ENCODE measurements around the gene PRKCE. TPM values are rescaled to one million over a fixed set of nuclear protein-coding genes. Genes with fewer than 3 reads are reported as not detected.

Gene PRKCE
- total and polyA plus RNA-seq, 2 donors (not counting 3 experiments of a cell fraction or from before 2014, with no cell fraction given) = 27.9 to 33.9 TPM

DNA sequence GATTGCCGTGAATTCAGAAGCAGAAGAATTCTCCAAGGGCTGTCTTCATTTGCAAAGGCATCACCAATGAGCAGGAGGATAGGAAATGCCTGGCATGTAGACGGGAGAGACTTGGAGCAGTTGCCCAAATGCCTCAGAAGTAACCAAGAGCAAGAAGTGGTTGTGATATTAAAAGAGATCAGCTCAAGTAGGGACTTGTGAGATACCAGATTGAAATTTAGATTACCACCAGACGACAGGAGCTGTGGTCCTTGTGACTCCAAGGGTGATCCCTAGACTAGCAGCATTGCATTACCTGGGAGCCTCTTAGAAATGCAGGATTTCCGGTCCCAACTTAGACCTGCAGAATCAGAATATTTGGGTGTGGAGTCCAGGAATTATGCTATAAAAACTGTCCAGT, 417.2 kb downstream of the PRKCE start:
- H3K4me2 ChIP-seq (ENCODE audit: insufficient read depth, low read length) = peak overlapping the region; percentile 64
- peaks cover 52% of the 10 kb centered on the region for H3K4me1 ChIP-seq (ENCODE audit: control insufficient read depth, extremely low read depth, insufficient read depth, low read length)
- no peak overlapping the region for H3K4me3 ChIP-seq (replicated peaks in 1 of 3; ENCODE audit: insufficient read depth in 1 of 3, low read depth in 1 of 3, low read length in 3 of 3)
- TF ChIP-seq FOS (IDR thresholded peaks at IDR 0.05; ENCODE audit: borderline replicate concordance, insufficient read depth, low read length) = no peak
- no peak for TF ChIP-seq MYC (IDR thresholded peaks at IDR 0.05; ENCODE audit: low read depth, low read length)
- TF ChIP-seq EZH2 (IDR thresholded peaks at IDR 0.05; ENCODE audit: borderline replicate concordance, low read depth, low read length, severe bottlenecking) = no peak
- no peak for TF ChIP-seq POLR2A (IDR thresholded peaks at IDR 0.05; ENCODE audit: low read depth, low read length)
- no peak for TF ChIP-seq CTCF (IDR thresholded peaks at IDR 0.05; ENCODE audit: extremely low read depth in 1 of 2, insufficient read depth in 1 of 2, low read depth in 1 of 2, low read length in 2 of 2)
- no peak for TF ChIP-seq GATA2 (IDR thresholded peaks at IDR 0.05; ENCODE audit: insufficient read depth, insufficient read length, low read depth, low read length)
- TF ChIP-seq JUN (IDR thresholded peaks at IDR 0.05; ENCODE audit: borderline replicate concordance, insufficient read depth, insufficient read length, low read depth) = no peak
- TF ChIP-seq POLR2AphosphoS5 (IDR thresholded peaks at IDR 0.05; ENCODE audit: insufficient read depth, low read depth, low read length) = no peak
- no peak for TF ChIP-seq MAX (IDR thresholded peaks at IDR 0.05; ENCODE audit: insufficient read depth, insufficient read length)
- no peaks in the 10 kb centered on the region for H3K27me3 ChIP-seq (ENCODE audit: control insufficient read depth in 2 of 2, insufficient read depth in 2 of 2, low read length in 2 of 2)
- H3K36me3 ChIP-seq (ENCODE audit: control insufficient read depth in 2 of 2, extremely low read depth in 1 of 2, insufficient read depth in 2 of 2, low read length in 2 of 2) = no peaks in the 10 kb centered on the region
- peak overlapping the region; percentile 72 for H3K9ac ChIP-seq (replicated peaks; ENCODE audit: extremely low read depth, insufficient read depth, low read length)
- H3K79me2 ChIP-seq (ENCODE audit: control insufficient read depth, insufficient read depth, low read length) = no peaks in the 10 kb centered on the region
- BruUV-seq (replicated peaks) = no TSS peak
- CTCF ChIA-PET = interaction anchor here (0.9 to 1.6 kb wide), 3 partner anchors 29 to 226 kb away, joined by 4 to 7 read pairs (median 5); no protein-coding TSS in a partner anchor
- H3K9me3 ChIP-seq (replicated peaks; ENCODE audit: control insufficient read depth, insufficient read depth, low read length) = no peaks in the 10 kb centered on the region
- FAIRE-seq (no peak), DNase-seq (ENCODE audit: low read depth, low spot score) (peak; percentile 35)
- dilution Hi-C loops (cut with MboI; ENCODE audit: extremely low pct_ligation_motif_present, low sequenced_read_pairs) (no loop called here), intact Hi-C loops (cut with micrococcal nuclease) (loop anchor here (1.0 kb wide), 4 partner anchors 18 to 247 kb away; no protein-coding TSS in a partner anchor)
- no peak overlapping the region for H2AFZ ChIP-seq (ENCODE audit: low read depth, low read length)
- H4K20me1 ChIP-seq (replicated peaks; ENCODE audit: control insufficient read depth, extremely low read depth, insufficient read depth, low read length) = no peaks in the 10 kb centered on the region
- POLR2A ChIA-PET = interaction anchor here (1.4 to 1.6 kb wide), 2 partner anchors 29 to 229 kb away, joined by 3 to 11 read pairs; partner anchors contain the start of gene EPAS1
- H3K27ac ChIP-seq (ENCODE audit: insufficient read depth, low read depth, low read length) = peak overlapping the region; percentile 95
- no peaks in the 10 kb centered on the region for H3K9me1 ChIP-seq (replicated peaks; ENCODE audit: control insufficient read depth, extremely low read depth, insufficient read depth, low read length)
